ENCODE results near the gene ATCAY.
"Not testable (repeated sequence)": the region's sequence is repeated elsewhere in the genome, so short reads cannot be mapped to it uniquely, and the experiment has no call there.

ATCAY gene

GRCh38 chr19:3949997-3950859 lies 69.7 kb downstream of the ATCAY start:
- no peak for DNase-seq

GRCh38 chr19:3950871-3951861 lies 70.7 kb downstream of the ATCAY start:
- no peak for DNase-seq

- DNase-seq: not testable (repeated sequence)
These were observed 72.3 kb downstream of the ATCAY start for GRCh38 chr19:3952755-3953276.

- no peak for DNase-seq
These were observed 73.6 kb downstream of the ATCAY start for GRCh38 chr19:3954107-3954506.

- DNase-seq: not testable (repeated sequence)
These were observed 74.8 kb downstream of the ATCAY start for GRCh38 chr19:3955276-3955675.

GRCh38 chr19:3955688-3956087 lies 75.2 kb downstream of the ATCAY start:
- no peak for DNase-seq

- no peak for DNase-seq
These were observed 78.6 kb downstream of the ATCAY start for GRCh38 chr19:3958836-3959765.

GRCh38 chr19:3959766-3960131 lies 79.3 kb downstream of the ATCAY start:
- DNase-seq: no peak

GRCh38 chr19:3961007-3961406 lies 80.5 kb downstream of the ATCAY start:
- DNase-seq: no peak

- DNase-seq: no peak
These were observed 83.2 kb downstream of the ATCAY start for GRCh38 chr19:3963458-3964255.

GRCh38 chr19:3964256-3965194 lies 84.0 kb downstream of the ATCAY start:
- DNase-seq: no peak

GRCh38 chr19:3966051-3967017 lies 85.8 kb downstream of the ATCAY start:
- no peak for DNase-seq

GRCh38 chr19:3967983-3968382 lies 87.5 kb downstream of the ATCAY start:
- DNase-seq: not testable (repeated sequence)

GRCh38 chr19:3968556-3969434 lies 88.3 kb downstream of the ATCAY start:
- no peak for DNase-seq

GRCh38 chr19:3969435-3970312 lies 89.2 kb downstream of the ATCAY start:
- DNase-seq: no peak

- no peak for DNase-seq
These were observed 89.9 kb downstream of the ATCAY start for GRCh38 chr19:3970313-3970807.

Measured in activated T-cell treated with anti-CD3 and anti-CD28 coated beads for 4 hours (primary cell).